DMS53 (cell line): ENCODE data around the gene ACTR3.
"Not testable (repeated sequence)": the region's sequence is repeated elsewhere in the genome, so short reads cannot be mapped to it uniquely, and the experiment has no call there.

ENCODE experiments used
- DNase-seq: peaks from one replicate; lab custom pipeline; 2025; lab: John Stamatoyannopoulos, UW

Gene ACTR3

DNA sequence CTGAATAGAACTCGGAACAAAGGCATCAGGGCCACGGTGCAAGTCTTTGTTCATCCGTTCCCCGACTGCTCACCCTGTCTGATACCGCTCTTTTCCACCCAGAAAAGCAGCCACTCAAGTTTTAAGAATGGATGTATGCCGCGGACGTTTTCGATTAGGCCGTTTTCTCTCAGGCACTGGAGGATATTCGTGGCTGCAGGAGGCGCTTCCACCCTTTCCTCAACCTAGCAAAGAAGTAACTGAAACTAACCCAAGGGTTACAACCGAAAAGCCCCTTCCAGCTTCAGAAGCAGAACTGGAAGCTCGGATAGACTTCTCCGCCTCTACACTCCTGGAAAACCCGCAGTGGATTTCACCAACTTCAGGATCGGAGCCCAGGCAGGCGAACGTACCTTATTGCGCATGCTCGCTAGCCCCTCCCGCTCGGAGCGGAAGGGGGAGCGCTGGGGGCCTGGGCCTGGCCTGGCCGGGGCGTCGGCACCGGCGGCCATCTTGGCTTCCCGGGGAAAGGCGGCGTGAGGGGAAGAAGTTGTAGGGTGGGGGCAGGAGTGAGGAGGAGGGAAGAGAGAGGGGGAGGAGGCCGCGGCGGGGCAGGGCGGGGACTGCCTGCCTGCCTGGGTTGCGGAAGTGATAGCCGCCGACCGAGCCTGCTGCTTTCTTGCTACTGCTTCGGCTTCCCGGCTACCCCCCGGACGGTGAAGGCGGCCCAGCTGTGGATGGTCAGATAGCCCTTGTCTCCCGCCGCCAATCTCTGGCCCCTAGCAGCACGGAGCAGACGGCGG lies at the start of gene ACTR3:
Gene ACTR3, plus strand, starts transcription at position 619 of the 782 bp plus-strand sequence. CDS start 191 bp downstream, outside the sequence.
- peak; percentile 100 for DNase-seq

- DNase-seq = no peak
Measured at GRCh38 chr2:113840518-113840917, 49.4 kb upstream of the ACTR3 start.

DNA sequence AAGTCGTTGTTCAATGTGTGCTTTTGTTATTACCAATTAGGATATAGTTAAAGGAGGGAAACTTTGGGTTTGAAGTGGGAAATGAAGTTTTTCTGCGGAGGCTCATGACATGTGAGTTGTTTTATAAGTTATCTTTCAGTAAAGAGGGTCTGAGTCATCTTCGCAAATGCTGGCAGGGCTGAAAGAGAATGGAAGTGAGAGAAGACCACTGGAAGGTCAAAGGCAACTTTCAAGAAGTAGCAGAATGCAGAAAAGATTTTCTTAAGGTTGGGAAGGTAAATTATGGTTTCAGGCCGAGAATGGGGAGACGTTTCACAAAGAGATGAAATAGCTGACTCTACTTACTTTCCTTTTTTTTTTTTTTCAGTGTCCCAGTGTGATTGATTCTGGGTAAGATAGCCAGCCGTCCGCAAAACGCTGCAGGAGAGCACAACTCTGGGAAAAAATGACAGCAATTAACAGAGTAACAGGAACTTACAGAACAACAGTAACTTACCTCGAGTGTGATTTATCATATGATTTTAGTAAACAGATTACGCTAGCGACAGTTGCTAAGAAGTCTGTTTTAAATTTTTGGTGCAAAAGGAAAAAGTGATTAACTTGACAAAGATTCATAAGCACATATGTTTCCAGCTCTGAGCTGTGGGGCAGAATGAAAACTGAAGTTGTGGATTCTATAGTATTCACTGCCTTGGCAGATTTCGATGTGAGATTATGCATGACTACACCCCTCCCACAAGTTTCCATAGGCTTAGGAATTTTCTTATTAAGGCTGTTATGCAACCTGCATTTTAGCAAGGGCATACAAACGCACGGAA lies 46.8 kb upstream of the ACTR3 start:
- no peak for DNase-seq

- not testable (repeated sequence) for DNase-seq
Measured at GRCh38 chr2:113843737-113844050, 46.2 kb upstream of the ACTR3 start.

GRCh38 chr2:113845261-113845660 lies 44.6 kb upstream of the ACTR3 start:
- no peak for DNase-seq

DNA sequence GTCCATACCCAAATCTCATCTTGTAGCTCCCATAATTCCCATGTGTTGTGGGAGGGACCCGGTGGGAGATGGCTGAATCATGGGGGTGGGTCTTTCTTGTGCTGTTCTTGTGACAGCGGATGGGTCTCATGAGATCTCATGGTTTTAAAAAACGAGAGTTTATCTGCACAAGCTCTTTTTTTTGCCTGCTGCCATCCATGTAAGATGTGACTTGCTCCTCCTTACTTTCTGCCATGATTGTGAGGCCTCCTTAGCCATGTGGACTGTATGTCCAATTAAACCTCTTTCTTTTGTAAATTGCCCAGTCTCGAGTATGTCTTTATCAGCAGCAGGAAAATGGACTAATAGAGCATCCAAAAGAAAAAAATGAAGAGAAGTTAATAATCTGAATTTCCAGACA lies 44.1 kb upstream of the ACTR3 start:
- DNase-seq = not testable (repeated sequence)

- no peak for DNase-seq
Measured at GRCh38 chr2:113846429-113846828, 43.5 kb upstream of the ACTR3 start.

- DNase-seq = no peak
Measured at GRCh38 chr2:113847144-113847543, 42.7 kb upstream of the ACTR3 start.

- peak; percentile 49 for DNase-seq
Measured at GRCh38 chr2:113848758-113849415, 41.0 kb upstream of the ACTR3 start.

- no peak for DNase-seq
Measured at GRCh38 chr2:113850687-113851086, 39.2 kb upstream of the ACTR3 start.

DNA sequence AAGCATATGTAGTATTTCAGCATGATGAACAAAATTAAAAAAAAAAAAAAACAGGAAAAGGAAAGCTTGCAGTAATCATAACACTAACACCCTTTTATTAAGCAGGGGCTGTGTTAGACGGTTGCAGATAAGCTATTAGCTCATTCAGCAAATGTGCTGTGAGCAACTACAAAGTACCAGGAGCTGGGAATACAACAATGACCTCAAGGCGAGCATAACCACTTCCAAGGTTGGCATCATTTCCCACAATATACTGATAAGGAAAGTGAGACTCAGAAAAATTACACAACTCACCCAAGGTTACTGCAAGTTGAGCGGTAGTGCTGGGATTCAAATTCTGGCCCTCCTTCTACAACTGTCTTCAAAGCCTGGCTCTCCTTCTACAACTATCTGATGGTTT lies 38.2 kb upstream of the ACTR3 start:
- DNase-seq = no peak

GRCh38 chr2:113854208-113854607 lies 35.7 kb upstream of the ACTR3 start:
- DNase-seq = no peak

DNA sequence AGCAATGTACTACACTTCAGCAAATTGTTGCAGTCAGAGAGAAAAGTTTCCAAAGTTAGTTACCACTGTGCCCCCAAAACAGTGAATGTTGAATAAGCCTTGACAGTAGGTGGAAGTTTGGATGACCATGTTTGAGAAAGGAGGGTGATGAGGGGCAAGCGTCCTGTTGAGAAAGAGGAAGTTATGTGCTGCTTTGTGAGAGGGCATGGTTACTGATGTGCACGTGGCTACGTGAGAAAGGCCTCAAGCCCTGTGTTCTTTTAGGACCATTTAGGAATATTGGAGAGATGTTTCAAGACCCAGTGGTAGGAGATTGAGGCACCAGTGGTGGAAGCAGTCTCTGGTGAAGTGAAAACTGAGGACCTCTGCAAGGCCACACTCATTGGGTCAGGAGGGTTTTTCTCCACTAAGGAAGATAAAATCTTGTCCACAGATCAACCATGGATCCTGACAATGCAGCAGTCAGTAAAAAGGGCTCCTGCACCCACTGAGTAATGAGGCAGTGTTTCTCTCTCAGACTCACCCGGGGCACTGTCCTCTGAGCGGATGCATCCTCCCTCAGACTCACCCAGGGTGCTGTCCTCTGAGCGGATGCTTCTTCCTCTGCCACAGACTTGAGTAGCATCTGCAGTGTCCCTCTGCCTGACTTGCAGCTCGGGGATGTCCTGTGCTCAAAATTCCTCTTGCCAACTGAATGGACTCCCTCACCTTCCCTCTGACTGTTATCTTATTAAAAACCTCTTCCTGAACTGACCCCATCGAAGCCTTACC lies 34.7 kb upstream of the ACTR3 start:
- no peak for DNase-seq

GRCh38 chr2:113857464-113857863 lies 32.4 kb upstream of the ACTR3 start:
- DNase-seq = no peak

- DNase-seq = peak; percentile 52
Measured at GRCh38 chr2:113858764-113859163, 31.1 kb upstream of the ACTR3 start.

DNA sequence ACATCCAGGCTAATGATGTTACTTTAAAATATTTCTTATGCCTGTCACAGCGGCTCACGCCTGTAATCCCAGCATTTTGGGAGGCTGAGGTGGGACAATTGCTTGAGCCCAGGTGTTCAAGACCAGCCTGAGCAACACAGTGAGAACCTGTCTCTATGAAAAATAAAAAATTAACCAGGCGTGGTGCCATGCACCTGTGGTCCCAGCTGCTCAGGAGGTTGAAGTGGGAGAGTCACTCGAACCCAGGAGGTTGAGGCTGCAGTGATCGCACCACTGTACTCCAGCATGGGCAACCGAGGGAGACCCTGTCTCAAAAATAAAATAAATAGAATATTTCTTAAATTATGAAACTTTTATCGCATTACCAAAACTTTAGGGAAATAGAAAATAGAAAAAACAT lies 28.1 kb upstream of the ACTR3 start:
- DNase-seq = no peak

DNA sequence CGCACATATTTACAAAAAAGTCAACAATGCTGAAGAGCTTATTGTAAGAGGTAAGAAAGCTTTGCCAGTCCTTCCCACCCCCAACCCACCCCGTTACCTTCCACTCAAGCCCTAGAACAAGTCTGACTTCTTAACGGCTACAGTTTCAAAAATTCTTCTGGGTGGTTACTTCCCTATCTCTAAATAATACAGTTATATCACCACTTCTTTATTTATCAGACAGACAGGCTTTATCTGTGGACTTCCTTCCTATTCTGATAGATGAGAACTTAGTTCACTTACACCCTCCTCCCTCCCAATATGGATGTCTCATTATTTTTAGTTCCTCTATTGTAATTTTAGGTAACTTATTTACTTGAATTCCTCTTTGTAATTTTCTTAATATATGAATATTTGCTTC lies 26.7 kb upstream of the ACTR3 start:
- no peak for DNase-seq

DNA sequence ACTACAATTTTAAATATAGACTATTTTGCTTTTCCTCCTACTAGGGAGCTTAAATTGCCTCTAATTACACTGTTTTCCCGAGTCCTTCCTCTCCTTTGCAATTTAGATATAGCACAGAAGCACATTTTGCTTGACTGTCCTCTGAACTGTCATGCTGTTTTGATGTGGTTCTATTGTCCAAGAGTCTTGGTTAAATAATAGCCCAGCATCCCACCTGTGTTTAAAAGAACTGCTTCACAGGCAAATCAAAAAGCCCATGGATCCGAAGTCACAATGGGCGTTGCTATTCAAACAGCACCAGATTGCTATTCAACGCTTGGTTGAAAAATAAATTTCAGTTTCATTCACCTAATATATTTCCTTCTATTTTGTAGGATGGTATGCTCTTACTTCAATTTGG lies 22.3 kb upstream of the ACTR3 start:
- DNase-seq = peak; percentile 39

DNA sequence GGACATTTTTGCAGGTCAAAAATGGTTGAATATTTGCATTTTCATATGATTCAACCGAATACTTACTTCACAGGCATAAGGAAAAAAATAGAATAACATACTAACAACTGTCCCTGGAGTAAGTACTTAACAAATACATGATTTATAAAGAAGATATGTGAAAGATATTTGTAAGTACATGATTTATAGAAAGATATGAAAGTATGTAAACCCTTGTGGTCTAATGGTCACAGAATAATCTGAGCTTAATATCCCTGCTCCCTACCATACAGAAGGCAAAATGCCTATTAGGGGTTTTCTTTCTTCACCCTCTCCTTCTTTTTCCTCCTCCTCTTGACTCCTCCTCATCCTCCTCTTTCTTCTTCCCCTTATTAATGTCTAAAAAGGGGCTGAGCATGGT lies 20.6 kb upstream of the ACTR3 start:
- no peak for DNase-seq

DNA sequence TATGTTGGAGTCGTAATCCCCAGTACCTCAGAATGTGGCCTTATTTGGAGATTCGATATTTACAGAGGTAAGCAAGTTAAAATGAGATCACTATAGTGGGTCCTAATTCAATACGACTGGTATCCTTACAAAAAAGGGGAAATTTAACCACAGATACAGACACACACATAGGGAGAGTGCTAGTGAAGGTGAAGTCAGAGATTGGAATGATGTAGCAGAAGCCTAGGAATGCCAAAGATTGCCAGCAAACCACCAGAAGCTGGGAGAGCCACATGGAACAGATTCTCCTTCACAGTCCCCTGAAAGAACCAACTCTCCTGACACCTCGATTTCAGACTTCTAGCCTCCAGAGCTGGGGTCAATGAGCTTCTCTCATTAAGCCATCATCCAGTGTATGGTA lies 17.7 kb upstream of the ACTR3 start:
- no peak for DNase-seq

DNA sequence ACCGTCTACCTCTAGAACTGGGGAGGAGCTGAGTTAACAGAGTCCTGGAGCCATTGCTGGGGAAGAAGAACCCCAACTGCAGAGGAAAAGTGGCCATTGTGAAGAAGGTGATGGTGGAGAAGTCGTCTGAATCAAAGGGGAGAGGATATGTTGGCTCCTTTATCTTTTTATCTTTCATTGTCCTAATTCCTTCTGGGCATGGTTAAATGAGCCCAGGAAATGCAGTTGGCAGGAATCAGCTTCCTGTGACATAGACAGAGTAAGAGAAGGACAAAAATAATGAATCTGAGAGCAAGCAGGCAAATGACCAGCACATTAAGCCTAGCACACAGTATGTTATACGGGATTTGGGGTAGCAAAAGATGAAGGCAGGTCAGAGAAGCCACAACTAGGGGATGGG lies 16.0 kb upstream of the ACTR3 start:
- no peak for DNase-seq

DNA sequence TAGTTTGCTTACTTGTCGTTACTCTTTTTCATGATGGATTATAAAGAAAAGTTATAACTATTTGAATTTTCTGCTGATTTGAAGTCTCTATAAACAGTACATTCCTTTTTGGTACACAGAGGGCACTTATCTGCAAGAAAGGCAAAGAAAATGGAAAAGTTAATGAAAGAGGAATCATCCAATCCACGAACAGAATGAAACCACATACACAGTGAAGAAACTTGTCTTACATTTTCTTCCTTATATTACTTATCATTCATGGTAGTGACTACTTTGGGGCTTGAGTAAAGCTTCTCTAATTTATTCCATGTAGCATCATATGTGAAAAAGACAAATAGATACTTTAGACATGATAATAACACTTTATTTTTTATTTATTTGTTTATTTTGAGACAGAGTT lies 14.8 kb upstream of the ACTR3 start:
- no peak for DNase-seq
